Esophagus squamous epithelium (tissue), 5 donors: ENCODE data around the gene RPL18. TPM values are rescaled to one million over a fixed set of nuclear protein-coding genes. Genes with fewer than 3 reads are reported as not detected.
A peak's percentile ranks its signal among the peaks of the same experiment; 100 is the strongest.
"Not testable (repeated sequence)": the region's sequence is repeated elsewhere in the genome, so short reads cannot be mapped to it uniquely, and the experiment has no call there.

Experiments
- DNase-seq: peaks from one replicate; lab custom pipeline; 2025; lab: John Stamatoyannopoulos, UW
- H3K27ac ChIP-seq, 4 donors: fragments of 200-600 bp; sonication (generic); one replicate each; pipeline ENCODE4 v1.5.1; 2016 to 2019; ENCODE audit warnings: mild to moderate bottlenecking in 1 of 4
- H3K27me3 ChIP-seq, 4 donors: fragments of 200-600 bp; sonication (generic); 1 replicate in 3 of 4; 2 replicates in 1 of 4; pipeline versions ENCODE4 v1.5.1 to v1.6.0; 2017 to 2021; ENCODE audit warnings: antibody characterized with exemption in 1 of 4
- H3K36me3 ChIP-seq, 3 donors: fragments of 200-600 bp; sonication (generic); one replicate each; pipeline ENCODE4 v1.5.1; 2016 to 2019
- H3K4me1 ChIP-seq, 3 donors: fragments of 200-600 bp; sonication (generic); one replicate each; pipeline ENCODE4 v1.5.1; 2017 to 2019
- H3K4me3 ChIP-seq, 4 donors: fragments of 200-600 bp; sonication (generic); 1 replicate in 3 of 4; 2 replicates in 1 of 4; pipeline ENCODE4 v1.5.1; 2016 to 2019; ENCODE audit warnings: mild to moderate bottlenecking in 2 of 4, moderate library complexity in 1 of 4
- H3K9me3 ChIP-seq, 3 donors: fragments of 200-600 bp; sonication (generic); one replicate each; pipeline ENCODE4 v1.5.1; 2016 to 2019
- POLR2A ChIP-seq, 4 donors: fragments of 450-650 bp; IDR thresholded peaks; one replicate each; pipeline ENCODE4 v1.6.1; 2017; ENCODE audit warnings: antibody characterized with exemption in 4 of 4, mild to moderate bottlenecking in 4 of 4, moderate library complexity in 3 of 4
- WGBS, 2 donors: methylation state at CpG; one replicate each; pipeline ENCODE4 v1.1.5; 2018; 5-methylcytosine and 5-hydroxymethylcytosine counted together
- intact Hi-C: fragments of 100-400 bp; cut with DNase I; formaldehyde crosslinking; loops from one replicate; pipeline ENCODE4 v1.15.0; 2022
- total RNA-seq, 4 donors: library from RNA; depleted of rRNA; stranded (reverse); fragments of >200 nt; gene quantifications; one replicate each; pipeline ENCODE4 v1.1.0, GENCODE V29; 2016
- TF ChIP-seq, protein P1 (sequence below), 6 experiments: fragments of 450-650 bp in 4 of 6; fragments of 200-600 bp in 2 of 6; sonication (generic) in 2 of 6; IDR thresholded peaks; one replicate each; pipeline ENCODE4 v1.5.1; 2016 to 2019; ENCODE audit warnings: antibody characterized with exemption in 6 of 6, mild to moderate bottlenecking in 4 of 6, moderate library complexity in 4 of 6
- donor health status: DM: yes; HTN: yes; CAD: no.

Gene RPL18
- total RNA-seq, 4 donors from 2014 or later = 1,870 to 2,808 (median 2,491) TPM

DNA sequence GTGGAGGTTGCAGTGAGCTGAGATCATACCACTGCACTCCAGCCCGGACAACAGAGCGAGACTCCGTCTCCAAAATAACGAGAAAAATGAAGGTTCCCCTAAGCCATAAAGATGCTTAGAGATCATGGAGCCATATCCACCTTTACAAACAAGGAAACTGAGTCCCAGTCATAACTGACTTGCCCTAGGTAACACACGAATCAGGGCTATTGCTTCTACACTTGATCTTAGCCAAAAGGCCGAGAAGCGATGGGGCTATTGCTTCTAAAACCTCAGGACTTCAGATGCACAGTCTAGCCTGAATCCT lies 15.0 kb upstream of the RPL18 start:
- DNase-seq = no peak
- no peaks in the 10 kb centered on the region for H3K9me3 ChIP-seq
- 38 to 42% methylated on average over 5 to 7 of the region's 7 CpGs for WGBS, 2 donors
- no peaks in the 10 kb centered on the region for H3K27me3 ChIP-seq
- peak overlapping the region; percentile 95 to 98 (median 96) for H3K27ac ChIP-seq
- peaks cover 47 to 90% (median 54%) of the 10 kb centered on the region in 3 donors for H3K4me1 ChIP-seq
- peak overlapping the region; percentile 4 to 68 (median 46) for H3K4me3 ChIP-seq
- intact Hi-C loops = no loop called here
- no peak for TF ChIP-seq POLR2A (IDR thresholded peaks at IDR 0.05)
- TF ChIP-seq, protein P1, sequence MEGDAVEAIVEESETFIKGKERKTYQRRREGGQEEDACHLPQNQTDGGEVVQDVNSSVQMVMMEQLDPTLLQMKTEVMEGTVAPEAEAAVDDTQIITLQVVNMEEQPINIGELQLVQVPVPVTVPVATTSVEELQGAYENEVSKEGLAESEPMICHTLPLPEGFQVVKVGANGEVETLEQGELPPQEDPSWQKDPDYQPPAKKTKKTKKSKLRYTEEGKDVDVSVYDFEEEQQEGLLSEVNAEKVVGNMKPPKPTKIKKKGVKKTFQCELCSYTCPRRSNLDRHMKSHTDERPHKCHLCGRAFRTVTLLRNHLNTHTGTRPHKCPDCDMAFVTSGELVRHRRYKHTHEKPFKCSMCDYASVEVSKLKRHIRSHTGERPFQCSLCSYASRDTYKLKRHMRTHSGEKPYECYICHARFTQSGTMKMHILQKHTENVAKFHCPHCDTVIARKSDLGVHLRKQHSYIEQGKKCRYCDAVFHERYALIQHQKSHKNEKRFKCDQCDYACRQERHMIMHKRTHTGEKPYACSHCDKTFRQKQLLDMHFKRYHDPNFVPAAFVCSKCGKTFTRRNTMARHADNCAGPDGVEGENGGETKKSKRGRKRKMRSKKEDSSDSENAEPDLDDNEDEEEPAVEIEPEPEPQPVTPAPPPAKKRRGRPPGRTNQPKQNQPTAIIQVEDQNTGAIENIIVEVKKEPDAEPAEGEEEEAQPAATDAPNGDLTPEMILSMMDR (IDR thresholded peaks at IDR 0.05) = peak in 1 of 6 experiments; percentile 2
- peaks cover 0 to 41% (median 0%) of the 10 kb centered on the region in 3 donors for H3K36me3 ChIP-seq

DNA sequence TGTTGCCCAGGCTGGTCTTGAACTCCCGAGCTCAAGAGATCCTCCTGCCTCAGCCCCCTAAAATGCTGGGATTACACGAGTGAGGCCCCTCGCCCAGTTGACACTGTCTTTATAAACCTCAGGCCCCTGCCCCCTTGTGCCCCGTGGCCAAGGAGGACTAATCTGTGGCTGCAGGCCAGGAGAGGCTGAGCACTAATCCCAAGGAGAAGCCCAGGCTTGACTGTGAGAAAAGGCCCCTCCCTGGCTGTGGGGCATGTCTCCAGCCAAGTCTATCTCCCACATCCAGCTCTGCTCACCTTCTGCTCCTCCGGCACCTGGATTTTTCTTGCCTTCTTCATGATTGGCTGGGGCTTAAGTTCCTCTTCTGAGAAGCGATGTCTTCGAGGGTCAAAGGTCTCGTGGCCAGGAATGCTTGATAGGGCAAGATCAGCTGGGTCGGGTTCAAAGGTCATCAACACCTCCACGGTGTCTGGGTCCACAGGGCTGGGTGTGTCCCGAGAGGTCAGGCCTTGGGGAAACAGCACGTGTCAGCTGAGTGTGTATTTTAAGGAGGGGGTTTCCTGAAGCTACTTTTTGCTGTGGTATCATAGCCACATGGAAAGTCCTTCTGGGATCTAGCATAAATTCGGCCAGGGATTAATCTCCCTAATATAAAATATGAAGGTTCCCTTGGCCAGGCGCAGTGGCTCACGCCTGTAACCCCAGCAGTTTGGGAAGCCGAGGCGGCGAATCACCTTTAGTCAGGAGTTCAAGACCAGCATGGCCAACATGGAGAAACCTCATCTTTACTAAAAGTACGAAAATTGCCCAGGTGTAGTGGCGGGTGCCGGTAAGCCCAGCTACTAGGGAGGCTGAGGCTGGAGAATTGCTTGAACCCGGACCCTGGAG lies 14.4 kb upstream of the RPL18 start:
- intact Hi-C loops = no loop called here
- Histone ChIP-seq H3K36me3 (peaks cover 0 to 47% (median 0%) of the 10 kb centered on the region in 3 donors), H3K4me3 (peak overlapping the region in 2 of 4 donors; percentile 29 to 68), H3K4me1 (peaks cover 42 to 84% (median 48%) of the 10 kb centered on the region in 3 donors), H3K27me3 (no peaks in the 10 kb centered on the region), H3K9me3 (no peaks in the 10 kb centered on the region), H3K27ac (peak overlapping the region; percentile 95 to 98 (median 96))
- no peak for DNase-seq
- TF ChIP-seq, protein P1 (IDR thresholded peaks at IDR 0.05) = no peak
- no peak for TF ChIP-seq POLR2A (IDR thresholded peaks at IDR 0.05)
- 45 to 68% methylated on average over 7 to 12 of the region's 22 CpGs for WGBS, 2 donors

DNA sequence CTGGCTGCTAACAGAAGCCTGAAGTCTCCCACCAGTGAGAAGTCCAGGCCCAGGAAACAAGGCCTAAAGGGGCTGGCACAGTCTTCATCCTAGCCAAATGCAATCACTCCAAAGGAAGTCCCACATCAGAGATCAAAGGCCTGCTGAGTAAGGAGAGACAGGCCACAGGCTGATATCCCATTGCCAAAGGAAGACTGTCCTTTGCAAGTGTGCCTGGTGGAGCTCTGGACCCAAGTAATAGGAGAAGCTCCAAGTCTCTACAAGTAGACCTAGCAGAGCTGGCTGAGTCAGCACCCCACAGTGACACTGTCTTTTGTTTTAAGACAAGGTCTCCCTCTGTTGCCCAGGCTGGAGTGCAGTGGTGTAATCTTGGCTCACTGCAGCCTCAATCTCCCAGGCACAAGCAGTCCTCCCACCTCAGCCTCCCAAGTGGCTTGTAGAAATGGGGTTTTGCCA lies 13.7 kb upstream of the RPL18 start:
- Histone ChIP-seq H3K27ac (peak overlapping the region; percentile 95 to 98 (median 96)), H3K4me3 (peak overlapping the region in 1 of 4 donors; percentile 68), H3K27me3 (no peaks in the 10 kb centered on the region), H3K9me3 (no peaks in the 10 kb centered on the region), H3K4me1 (peaks cover 40 to 89% (median 47%) of the 10 kb centered on the region in 3 donors), H3K36me3 (peaks cover 0 to 48% (median 0%) of the 10 kb centered on the region in 3 donors)
- DNase-seq = no peak
- TF ChIP-seq, protein P1 (IDR thresholded peaks at IDR 0.05) = no peak
- TF ChIP-seq POLR2A (IDR thresholded peaks at IDR 0.05) = peak in 2 of 4 donors; percentile 15 to 20
- intact Hi-C loops = no loop called here

DNA sequence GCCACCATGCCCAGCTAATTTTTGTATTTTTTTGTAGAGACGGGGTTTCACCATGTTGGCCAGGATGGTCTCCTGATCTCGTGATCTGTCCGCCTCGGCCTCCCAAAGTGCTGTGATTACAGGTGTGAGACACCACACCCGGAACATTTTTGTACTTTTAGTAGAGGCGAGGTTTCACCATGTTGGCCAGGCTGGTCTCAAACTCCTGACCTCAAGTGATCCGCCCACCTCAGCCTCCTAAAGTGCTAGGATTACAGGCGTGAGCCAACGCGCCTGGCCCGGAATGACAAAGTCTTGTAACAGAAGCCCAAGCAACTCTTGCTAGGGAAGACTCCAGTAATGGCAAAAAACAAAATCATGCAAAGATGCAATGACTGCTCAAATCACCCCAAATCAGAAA lies 13.3 kb upstream of the RPL18 start:
- intact Hi-C loops, DNase-seq, H3K9me3 ChIP-seq, H3K4me3 ChIP-seq, H3K27me3 ChIP-seq: not testable (repeated sequence)
- Histone ChIP-seq H3K4me1 (peaks cover 40 to 93% (median 51%) of the 10 kb centered on the region in 3 donors), H3K27ac (peak overlapping the region; percentile 95 to 98 (median 96)), H3K36me3 (peaks cover 0 to 48% (median 0%) of the 10 kb centered on the region in 3 donors)
- WGBS, 2 donors = 31 to 46% methylated on average over 3 to 8 of the region's 11 CpGs

DNA sequence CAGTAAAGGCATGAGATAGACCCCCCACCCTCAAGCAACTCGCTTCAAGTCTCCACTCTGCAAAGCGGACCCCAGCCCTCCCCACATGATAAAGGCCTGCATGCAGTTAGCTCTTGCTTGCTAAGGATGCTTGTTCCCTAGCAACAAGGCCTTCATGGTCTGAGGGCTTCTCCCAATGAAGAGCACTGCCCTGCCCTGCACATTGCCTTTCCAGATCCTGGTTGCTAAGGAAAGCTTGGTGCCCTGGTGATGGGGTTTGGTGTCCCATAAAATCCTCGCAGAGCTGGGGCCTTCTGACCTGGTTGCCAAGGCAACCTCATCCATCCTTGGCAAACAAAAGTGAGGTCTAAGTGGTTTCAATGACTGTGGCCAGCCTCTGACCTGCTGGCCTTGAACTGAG lies 12.2 kb upstream of the RPL18 start:
- intact Hi-C loops = no loop called here
- Histone ChIP-seq H3K4me3 (no peak overlapping the region), H3K27me3 (no peaks in the 10 kb centered on the region), H3K27ac (peak overlapping the region; percentile 52 to 98 (median 90)), H3K9me3 (no peaks in the 10 kb centered on the region), H3K4me1 (peaks cover 40 to 91% (median 49%) of the 10 kb centered on the region in 3 donors), H3K36me3 (peaks cover 0 to 50% (median 0%) of the 10 kb centered on the region in 3 donors)
- DNase-seq = no peak
- no peak for TF ChIP-seq POLR2A (IDR thresholded peaks at IDR 0.05)
- TF ChIP-seq, protein P1 (IDR thresholded peaks at IDR 0.05) = no peak
- WGBS, 2 donors = 73% methylated on average over 2 of the region's 3 CpGs; no CpG with 5 or more reads in 1 of the 2 donors
